HG03469 (cell line): Measurements from ENCODE around the gene GALP.
"Not testable (repeated sequence)": the region's sequence is repeated elsewhere in the genome, so short reads cannot be mapped to it uniquely, and the experiment has no call there.

Source experiments
- ATAC-seq: cut with Tn5 transposase; IDR thresholded peaks from one replicate; pipeline ENCODE4 v1.9.1; 2021; ENCODE audit warnings: mild to moderate bottlenecking, moderate library complexity, moderate number of reproducible peaks; ENCODE audit not compliant: unreplicated experiment

Gene GALP

DNA sequence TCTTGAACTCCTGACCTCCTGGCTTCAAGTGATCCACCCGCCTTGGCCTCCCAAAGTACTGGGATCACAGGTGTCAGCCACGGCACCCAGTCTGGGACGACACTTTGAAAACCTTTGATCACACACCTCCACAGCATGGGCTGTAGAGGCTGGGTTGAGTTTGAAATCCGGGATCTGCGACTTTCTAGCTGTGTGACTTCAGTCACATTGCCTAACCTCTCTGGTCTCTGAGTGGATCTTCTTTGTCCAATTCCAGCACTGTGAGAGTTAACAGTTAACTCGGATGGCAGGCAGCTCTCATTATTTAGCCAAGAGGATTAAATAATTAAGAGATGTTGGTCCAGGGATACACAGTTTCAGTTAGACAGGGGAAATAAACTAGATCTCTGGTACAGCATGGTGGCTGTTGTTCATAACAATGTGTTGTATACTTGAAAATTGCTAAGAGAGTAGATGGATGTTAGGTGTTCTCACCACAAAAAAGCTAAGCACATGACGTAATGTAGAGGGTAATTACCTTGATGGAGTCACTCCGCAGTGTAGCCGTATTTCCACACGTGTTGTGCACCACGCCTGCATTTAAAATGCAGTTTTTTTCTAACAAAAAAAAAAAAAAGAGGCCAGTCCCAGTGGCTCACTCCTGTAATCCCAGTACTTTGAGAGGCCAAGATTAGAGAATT lies 1.9 kb downstream of the GALP start:
- no peak for ATAC-seq

DNA sequence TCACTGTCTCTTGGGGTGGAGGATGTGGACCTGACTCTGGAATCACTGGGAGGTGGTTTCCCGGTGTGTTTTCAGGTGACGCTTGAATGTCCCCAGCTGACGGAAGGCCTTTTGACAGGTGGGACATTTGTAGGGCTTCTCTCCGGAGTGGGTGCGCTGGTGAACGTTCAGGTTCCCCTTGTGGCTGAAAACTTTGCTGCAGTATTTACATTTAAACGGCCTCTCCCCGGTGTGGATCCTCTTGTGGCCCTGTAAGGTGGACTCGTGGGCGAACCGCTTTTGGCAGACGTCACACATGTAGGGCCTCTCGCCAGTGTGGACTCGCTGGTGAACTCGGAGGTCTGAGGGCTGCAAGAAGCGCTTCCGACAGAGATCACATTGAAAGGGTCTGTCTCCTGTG lies 14.0 kb downstream of the GALP start:
- ATAC-seq = no peak

DNA sequence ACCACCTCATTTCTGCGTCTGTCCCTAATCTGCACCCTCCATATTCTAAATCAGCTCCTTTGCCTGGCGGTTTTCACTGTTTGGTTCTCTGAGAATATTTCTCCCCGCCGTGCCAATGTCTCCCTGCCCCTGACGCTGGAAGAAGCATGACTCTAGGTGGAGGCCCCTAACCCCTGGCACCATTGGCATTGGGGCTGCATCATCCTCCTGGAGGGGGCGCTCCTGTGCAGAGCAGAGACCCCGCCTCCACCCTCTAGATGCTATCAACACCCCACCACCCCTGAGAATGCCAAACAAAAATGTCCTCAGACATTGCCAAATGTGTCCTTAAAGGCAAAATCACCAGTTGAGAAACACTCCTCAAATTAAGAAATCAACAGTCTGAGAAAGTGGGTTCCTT lies 15.3 kb downstream of the GALP start:
- no peak for ATAC-seq

DNA sequence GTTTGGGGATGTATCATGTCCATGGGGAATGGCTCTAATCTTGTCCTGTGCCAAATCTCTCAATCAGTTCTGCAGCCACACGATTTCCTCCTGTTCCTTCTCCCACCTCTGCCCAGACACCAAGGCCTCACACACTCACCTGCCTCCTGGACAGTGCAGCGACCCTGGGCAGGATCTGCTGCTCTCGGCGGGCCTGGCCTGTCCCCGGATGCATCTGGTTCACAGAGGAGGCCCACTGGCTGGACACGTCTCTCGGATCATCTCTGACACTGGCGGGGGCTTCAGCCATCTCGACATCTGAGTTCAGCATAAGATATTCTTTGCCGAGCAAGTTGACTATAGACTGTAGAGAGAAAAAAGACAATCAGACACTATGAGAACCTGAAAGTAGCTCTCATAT lies 15.9 kb downstream of the GALP start:
- ATAC-seq = no peak

DNA sequence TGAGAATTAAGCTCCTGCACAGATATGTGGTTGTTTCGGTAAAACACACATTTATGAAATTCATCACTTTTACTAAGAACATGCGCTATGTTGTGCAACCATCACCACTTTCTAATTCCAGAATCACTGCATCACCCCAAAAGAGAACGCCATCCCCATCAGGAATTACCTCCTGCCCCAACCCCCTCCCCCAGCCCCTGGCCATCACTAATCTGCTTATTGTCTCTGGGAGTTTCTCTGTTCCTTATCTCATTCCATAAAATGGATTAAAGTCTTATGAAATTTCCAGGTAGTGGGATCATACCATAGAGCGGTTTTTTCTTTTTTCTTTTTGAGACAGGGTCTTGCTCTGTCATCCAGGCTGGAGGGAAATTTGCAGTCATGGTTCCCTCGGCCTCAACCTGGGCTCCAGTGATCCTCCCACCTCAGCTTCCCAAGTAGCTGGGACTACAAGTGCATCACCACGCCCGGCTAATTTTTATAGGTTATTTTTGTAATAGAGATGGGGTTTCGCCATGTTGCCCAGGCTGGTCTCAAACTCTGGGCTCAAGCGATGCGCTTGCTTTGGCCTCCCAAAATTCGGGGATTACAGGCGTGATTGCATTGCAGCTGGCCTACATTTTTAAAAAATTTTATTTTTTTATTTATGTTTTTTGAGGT lies 18.3 kb downstream of the GALP start:
- ATAC-seq = no peak

DNA sequence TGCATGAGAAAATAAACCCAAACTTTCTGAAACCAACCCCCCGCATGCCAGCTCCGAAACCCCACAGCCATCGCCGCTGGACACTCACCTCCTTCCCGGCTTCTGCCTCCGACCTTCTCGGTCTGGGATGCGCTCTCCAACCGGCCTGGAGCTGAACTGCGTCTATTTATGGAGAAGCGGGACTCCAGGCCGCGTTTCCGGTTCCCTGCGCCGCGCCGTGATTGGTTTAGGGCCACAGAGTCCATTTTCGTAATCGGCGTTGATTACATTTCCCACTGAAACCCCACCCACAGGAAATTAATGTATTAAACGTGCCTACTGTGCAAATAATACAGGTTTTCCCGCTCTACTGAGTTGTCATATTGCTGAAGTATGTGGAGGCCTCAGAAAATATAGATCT lies 21.8 kb downstream of the GALP start, which contains the start of gene ZSCAN5B:
TSS of gene ZSCAN5B (minus strand) at position 138 of the 400 bp plus-strand sequence. CDS start 4,731 bp downstream, outside the sequence.
- not testable (repeated sequence) for ATAC-seq

DNA sequence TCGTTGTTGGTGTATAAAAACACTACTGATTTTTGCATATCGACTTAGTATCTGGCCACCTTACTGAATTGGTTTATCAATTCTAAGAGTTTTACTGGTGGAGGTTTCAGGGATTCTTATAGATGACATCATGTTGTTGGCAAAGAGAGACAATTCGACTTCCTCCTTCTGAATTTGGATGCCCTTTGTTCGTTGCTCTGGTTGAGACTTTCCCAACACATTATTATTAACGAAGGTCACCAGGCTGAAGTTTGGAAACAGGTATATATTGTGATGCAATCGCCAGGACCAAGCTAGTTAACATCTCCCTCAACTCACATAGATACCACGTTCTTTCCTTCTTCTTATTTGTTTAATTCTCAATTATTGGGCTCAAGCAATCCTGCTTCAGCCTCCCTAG lies 23.9 kb downstream of the GALP start:
- ATAC-seq = no peak

DNA sequence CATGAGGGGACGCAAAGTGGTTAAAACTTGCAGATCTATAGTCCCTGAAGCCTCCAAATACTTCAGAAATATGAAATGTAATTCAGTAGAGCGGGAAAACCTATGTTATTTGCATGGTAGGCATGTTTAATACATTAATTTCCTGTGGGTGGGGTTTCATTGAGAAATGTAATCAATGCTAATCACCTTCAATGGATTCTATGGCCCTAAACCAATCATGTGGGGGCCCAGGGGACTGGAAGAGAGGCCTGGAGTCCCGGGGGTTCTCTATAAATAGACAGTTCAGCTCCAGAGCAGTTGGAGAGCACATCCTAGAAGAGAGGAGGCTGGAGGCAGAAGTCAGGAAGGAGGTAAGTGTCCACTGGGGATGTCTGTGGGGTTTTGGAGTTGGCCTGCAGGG lies 26.2 kb downstream of the GALP start, which contains the start of gene ZSCAN5C:
TSS of gene ZSCAN5C (plus strand) at position 301 of the 400 bp plus-strand sequence. CDS start 3,641 bp downstream, outside the sequence.
- no peak for ATAC-seq

DNA sequence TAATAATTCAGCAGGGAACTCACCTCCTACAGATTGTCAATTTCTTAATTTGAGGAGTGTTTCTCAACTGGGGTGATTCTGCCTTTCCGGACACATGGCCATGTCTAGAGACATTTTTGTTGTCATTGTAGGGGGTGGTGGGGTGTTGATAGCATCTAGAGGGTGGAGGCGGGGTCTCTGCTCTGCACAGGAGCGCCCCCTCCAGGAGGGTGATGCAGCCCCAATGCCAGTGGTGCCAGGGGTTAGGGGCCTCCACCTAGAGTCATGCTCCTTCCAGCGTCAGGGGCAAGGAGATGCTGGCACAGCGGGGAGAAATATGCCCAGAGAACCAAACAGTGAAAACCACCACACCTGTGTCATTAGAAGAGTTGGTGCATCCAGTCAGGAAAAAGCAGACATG lies 31.8 kb downstream of the GALP start:
- not testable (repeated sequence) for ATAC-seq

DNA sequence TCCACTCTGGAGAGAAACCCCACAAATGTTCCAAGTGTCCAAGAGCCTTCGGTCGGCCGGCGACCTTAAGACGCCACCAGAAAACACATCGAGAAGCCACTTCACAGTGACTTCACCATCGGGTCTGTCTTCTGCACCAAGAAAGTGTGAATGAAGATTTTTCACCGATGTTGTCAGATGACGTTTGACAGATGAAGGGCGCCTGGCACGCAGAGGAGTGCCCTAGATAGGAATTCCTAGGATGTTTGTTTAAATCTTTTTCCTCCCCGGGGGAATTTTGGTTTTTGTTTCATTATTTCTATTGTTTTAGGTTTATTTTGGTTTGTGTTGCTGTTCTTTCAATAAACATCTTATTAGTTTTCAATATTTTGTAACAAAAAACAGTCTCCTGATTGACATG lies 33.3 kb downstream of the GALP start:
- no peak for ATAC-seq

DNA sequence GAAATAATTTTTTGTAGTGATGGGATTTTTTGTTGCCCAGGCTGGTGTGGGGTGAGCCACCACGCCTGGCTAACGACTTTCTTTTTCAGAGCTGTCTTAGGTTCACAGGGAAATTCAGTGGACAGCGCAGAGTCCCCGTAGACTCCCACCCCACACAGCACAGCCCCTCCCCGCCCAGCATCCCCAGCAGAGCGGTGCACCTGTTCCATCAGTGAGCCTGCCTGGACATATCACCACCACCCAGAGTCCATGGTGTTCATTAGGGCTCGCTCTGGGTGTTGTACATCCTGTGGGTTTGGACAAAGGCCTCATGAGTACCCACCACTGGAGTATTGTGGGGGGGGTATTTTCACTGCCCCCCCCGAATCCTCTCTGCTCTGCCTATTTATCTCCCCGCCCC lies 34.2 kb downstream of the GALP start:
- not testable (repeated sequence) for ATAC-seq

DNA sequence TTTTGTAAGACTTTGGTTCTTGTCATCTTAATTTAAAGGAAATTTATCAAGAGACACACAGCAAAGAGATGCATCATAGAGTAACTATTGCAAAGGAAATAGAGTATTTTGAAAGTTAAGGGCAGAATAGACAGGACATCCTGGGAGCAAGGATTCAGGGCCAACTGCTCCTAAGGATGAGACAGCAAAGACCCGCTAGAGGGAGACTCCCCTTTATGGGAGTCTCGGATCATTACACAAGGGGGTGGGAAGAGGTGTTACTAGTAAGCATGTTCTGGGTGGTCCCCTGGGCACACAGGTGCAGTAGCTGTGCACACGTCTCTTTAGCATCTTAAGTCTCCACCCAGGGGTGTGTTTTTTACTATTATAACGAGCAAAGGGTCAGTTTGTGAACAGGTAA lies 35.9 kb downstream of the GALP start:
- ATAC-seq = no peak

DNA sequence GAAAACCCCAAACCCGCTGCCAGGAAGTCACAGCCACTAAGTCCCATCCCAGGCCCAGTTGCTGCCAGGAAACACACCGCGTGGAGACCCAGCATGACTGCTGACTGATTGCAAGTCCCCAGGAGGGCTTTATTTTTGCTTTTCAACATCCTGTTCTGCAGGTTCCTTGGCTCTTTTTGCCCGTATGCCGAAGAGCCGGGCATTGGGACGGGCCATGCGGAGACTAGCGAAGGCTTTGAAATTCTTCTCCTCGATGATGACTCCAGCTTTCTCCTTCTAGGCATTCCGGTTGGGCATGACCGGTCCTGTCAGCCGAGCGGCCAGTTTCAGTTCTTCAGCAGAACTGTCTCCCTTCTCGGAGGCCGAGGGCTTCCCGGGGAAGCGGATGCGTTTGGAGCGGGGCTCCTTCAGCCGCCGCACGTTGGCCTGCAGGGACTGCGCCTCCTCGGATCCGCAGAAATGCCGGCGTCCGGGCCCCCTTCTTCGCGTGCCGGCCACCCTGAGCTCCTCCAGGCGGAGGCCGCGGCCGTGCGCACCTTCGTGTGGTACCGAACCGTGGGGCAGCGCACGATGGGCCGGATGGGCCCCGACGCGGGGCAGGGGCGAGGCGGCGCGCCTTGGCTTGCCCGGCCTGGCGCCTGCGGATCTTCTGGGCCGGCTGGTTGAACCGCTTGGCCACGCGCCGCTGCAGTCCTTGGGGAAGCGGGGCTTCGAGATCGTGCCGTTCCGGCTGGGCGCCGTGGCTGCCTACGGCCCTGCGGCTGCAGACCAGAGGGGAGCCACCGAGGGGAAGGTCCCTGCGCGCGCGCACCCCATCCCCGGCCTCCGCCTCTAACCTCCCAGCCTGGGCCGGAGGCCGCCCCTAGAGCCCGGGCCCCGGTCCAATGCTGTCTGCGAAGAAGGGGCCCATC lies 41.5 kb downstream of the GALP start:
- no peak for ATAC-seq

DNA sequence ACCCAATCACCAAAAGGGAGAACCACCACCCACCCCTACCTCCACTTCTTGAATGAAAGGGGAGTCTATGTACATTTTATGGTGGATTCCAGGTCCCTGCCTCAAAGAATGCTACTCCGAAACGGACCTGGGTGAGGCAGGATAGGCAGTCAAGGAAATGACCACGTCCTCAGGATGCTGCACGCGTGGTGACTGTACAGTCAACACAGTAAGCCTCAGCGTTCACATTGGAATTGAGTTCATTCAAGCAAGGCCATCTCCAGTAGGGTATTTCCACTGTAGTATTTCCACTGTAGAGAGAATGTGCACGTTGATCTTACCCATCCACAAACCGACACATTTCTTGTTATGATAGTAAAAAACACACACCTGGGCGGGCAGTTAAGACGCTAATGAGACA lies 43.2 kb downstream of the GALP start:
- no peak for ATAC-seq

DNA sequence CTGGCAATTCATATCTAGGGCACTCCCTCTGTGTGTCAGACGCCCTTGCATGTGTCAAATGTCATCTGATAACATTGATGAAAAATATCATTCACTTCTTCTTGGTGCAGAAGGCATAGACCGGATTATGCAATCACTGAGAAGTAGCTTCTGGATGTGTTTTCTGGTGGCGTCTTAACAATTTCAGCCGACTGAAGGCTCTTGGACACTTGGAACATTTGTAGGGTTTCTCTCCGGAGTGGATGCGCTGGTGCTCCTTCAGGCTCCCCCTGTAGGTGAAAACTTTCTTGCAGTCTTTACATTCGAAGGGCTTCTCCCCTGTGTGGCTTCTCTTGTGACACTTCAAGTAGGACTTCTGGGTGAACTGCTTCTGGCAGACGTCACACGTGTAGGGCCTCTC lies 45.6 kb downstream of the GALP start:
- not testable (repeated sequence) for ATAC-seq

DNA sequence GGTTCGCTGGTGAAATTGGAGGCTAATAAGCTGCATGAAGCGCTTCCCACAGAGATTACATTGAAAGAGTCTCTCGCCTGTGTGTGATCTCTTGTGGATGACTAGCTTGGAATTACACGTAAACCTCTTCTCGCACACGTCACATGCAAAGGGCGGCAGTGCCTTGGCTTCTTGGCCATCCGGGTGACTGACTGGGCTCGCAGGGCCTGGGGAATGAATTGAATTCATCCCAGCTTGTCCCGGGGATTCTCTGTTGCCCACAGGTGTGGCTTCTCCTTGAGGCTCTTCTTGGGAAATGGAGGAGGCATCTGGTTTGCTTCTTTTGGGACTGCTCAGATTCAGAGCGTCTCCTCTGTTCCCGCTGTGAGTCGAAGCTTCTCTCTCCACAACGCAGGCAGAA lies 46.0 kb downstream of the GALP start:
- ATAC-seq = no peak

DNA sequence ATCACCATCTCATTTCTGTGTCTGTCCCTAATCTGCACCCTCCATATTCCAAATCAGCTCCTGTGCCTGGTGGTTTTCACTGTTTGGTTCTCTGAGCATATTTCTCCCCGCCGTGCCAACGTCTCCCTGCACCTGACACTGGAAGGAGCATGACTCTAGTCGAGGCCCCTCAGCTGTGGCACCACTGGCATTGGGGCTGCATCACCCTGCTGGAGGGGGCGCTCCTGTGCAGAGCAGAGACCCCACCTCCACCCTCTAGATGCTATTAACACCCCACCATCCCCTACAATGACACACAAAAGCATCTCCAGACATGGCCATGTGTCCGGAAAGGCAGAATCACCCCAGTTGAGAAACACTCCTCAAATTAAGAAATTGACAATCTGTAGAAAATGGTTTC lies 47.1 kb downstream of the GALP start:
- no peak for ATAC-seq

DNA sequence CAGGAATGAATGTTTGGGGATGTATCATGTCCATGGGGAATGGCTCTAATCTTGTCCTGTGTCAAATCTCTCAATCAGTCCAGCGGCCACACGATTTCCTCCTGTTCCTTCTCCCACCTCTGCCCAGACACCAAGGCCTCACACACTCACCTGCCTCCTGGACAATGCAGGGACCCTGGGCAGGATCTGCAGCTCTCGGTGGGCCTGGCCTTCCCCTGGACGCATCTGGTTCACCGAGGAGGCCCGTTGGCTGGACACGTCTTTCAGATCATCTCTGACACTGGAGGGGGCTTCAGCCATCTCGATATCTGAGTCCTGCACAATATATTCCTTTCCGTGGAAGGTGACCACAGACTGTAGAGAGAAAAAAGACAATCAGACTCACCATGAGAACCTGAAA lies 47.7 kb downstream of the GALP start:
- no peak for ATAC-seq
